Fibroblast of skin of right quadriceps (primary cell): ENCODE results near the gene LYZL1.
A peak's percentile ranks its signal among the peaks of the same experiment; 100 is the strongest.
"Not testable (repeated sequence)": the region's sequence is repeated elsewhere in the genome, so short reads cannot be mapped to it uniquely, and the experiment has no call there.

Source experiments
- DNase-seq: peaks from one replicate; pipeline ENCODE4 v3.0.0-alpha.2; 2013

The LYZL1 gene

DNA sequence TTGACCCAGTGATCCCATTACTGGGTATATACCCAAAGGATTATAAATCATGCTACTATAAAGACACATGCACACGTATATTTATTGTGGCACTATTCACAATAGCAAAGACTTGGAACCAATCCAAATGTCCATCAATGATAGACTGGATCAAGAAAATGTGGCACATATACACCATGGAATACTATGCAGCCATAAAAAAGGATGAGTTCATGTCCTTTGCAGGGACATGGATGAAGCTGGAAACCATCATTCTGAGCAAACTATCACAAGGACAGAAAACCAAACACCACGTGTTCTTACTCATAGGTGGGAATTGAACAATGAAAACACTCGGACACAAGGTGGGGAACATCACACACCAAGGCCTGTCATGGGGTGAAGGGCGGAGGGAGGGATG is 48.7 kb downstream of the LYZL1 start:
- DNase-seq, result not testable (repeated sequence)

DNA sequence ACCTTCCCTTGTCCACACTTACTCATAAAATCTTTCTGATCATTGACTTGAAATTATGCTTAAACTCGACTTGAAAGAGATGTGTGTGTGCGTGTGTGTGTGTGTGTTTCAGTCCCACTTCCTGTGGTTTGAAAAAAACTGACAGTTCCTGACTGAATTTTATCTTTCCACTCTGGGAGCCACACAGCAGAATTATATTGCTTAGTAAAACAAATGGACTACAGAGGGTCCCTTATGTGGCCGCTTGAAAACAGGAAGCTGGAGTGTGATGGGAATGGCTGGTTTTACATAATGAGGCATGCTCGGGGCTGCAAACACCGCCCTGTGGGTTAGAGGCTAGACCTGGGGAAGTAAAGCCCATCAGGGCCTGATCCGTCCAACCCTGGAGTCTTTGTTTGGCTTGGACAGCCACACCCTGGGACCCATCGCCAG is 54.8 kb downstream of the LYZL1 start:
- DNase-seq, result no peak

DNA sequence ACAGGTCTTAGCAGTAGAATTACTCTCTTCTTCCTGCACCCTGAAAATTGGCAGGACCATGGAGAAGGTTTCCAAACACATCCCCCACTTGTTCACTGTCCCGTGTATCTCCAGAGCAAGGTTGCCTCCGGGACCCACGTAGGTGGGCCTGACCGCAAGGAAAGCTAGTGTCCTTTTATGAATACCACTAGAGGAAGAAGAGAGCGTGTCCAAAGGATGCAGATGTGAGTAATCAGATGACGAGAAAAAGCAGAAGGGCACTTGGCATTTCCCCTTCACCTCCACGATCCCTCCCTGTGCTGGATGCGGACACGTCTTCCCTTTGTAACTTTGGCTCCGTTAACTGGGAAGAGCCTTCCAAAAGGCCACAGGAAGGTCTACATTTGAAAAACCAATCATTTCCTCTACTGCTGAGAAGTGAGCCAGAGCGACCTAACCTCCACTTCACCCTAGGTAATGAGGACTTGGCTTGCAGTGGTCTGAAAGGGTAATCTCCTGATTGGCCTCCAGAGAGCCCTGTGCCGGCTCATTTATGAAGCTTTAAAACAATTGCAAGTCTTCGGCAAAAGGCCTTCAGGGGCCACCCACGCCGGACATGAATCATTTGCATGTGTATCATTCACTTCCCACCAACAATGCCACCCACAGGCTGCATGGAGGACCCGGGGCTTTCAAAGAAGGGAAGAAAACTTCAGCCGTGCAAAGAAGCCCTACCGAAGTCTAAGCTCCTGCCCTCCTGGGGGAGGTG is 55.4 kb downstream of the LYZL1 start:
- peak; percentile 59 for DNase-seq

DNA sequence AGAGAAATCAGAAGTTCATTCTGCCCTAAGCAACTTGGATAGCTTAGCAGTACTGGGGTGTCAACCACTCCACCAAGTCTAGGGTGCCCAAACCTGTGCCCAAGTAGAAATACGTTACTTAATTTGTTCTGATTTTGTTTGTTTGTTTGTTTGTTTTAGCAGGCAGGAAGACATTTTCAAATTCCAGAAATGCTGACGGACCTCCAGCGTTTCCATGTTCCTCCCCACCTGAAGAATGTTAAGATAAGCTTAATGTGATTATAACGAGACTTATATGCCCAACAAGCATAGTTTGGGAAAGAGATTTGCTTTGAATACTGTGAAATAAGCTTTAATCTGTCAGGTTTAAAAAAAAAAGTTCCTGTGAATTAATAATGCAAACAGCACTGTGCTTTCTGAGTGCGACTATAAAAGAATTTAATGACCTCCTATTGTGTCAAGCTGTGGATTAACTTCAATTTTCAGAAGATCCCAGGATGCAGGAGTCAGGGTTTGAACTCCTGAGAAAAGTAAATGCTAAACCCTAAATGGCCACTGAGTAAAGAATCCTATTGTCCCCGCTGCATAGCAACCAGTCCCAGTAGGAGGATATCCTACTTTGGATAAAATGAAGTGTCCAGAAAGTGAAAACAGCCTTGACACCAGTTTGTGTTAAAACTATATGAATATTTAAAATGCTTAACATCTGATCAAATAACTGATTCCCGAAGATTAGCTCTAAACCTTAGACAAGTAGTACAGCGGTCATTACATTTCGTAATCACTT is 56.5 kb downstream of the LYZL1 start:
- DNase-seq, result no peak

DNA sequence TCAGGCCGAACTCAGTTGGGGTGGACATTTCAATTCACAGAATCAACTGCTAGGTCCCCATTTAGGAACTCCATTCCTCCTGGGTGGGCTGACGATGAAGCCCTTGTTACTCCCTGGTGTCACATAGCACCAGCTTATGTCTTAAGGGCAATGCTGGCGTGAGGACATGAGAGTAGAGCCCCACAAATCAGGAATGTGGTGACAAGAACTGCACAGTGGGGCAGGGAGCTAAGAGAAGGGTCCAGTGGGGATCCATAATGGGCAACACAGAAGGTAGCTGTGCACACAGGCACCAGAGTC is 57.0 kb downstream of the LYZL1 start:
- no peak for DNase-seq

DNA sequence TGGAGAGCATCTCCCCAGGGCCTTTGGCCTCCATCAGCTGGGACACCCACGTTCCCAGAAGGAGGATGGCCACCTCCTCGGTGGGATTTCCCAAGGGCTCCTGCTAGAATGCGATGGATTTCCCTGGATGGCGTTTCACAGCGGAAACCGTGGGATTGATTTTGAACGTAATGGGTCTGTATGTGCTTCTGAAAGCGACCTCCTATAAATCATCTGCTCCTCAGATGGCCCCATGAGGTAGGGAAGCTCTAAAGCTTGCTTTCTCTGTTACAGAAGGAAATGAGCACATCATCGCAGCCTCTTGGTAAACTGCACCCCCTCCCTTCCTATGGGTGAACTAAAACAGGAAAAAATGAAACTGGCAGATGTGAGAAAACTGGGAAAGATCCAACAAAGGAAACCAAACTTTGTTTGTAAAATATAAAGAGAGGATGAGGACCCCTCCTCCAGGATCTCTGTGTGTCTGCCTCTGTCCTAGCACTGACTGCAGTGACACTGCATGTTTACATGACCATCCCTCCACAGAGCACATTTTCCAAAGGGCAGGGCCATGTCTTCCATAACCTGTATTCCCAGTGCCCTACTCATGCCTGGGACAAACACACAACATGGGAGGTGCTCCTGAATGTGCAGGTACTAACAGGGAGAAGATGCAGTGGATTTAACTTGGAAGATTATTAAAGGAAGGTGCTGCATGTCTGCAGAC is 57.6 kb downstream of the LYZL1 start:
- DNase-seq, result no peak

DNA sequence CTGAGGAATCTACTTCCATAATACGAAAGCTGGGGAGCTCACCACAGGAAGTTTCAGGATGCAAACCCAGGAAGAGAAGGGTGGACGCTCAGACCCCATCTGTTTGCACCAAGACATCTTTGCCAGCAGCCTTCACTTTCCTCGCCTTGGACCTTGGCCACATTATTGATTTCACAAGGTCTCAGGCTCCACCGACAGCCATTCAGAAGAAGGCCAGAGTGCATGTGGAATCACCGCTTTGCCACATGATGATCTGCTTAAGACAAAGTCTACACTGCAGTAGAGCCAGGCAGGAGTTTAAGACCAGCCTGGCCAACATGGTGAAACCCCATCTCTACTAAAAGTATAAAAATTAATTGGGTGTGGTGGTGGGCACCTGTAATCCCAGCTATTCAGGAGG is 60.0 kb downstream of the LYZL1 start:
- no peak for DNase-seq

DNA sequence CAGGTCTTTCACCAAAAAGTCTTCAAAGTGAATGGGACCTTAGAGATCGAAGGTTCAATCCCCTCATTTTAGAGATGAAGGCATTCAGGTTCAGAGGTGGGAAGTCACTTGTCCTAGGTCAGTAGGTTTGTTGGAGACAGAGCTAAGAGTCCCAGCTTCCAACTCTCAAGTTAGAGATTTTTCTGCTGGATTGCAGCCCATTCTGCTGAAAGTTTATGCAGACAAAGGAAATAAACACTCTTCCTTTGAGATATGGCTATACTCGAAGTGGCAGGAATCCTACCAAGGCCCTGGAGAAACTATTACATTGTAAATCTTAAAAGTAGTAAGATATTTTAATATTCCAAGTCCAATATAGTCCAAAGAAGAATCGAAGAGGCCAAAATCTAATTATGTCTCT is 64.4 kb downstream of the LYZL1 start:
- no peak for DNase-seq

DNA sequence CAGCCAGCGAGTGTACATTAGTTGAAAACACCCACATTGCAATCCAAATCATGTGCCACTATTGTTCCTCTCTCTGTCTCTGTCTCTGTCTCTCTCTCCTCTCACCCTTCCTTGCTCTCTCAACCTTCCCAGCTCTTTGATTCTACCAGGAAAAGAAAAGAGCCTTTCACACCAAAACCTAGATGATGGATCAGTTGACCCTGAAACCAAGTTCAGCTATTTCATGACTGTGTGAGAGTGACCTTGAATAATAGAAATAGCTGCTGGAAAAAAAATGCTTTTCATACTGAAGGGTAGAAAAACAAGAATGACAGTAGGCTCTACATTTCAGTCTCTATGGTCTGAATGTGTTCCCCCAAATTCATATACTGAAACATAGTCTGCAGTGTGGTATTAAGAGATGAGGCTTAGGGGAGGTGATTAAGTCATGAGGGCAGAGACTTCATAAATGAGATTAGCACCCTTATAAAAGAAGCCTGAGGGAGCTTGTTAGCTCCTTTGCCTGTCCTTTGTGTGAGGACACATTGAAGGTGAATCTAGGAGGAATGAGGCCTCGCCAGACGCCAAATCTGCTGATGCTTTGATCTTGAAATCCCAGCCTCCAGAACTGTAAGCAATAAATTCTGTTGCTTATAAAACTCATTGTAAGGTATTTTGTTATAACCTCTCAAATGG is 65.2 kb downstream of the LYZL1 start:
- no peak for DNase-seq

DNA sequence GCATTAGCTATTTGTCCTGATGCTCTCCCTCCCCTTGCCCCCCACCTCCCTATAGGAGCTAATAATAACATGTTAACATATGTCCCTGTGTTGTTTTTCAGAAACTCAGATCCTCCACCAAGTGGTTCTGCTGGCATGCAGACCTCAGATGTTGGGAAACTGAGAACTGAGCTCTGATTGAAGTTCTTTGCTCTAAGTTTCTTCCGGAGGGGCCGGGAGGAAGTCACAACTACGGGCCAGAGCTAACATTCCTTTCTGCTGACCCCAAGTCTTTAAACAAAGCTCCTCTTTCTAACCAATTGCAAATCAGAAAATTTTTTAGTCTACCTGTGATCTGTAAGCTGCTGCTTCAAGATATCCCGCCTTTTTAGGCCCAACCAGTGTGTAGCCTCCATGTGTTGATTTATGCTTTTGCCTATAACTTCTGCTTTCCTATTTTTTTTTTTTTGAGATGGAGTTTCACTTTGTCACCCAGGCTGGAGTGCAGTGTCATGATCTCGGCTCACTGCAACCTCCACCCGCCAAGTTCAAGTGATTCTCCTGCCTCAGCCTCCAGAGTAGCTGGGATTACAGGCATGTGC is 66.6 kb downstream of the LYZL1 start:
- DNase-seq, result no peak

DNA sequence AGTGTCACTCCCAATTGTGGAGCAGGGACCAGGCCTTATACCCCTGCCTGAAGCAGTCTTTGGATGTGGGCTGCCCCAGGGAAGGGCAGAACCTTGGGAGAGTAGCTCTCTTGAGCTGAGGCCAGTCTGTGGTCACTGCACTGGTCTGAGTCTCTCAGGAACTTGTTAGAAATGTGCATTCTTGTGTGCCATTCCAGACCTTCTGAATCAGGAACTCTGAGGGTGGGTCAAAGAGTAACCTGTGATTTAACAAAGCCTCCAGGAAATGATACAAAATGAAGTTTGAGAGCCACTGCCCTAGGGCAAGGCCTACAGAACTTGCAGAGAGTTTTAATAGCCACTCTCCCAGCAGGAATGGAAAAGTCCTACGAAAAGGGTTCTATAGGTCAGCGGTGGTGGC is 68.1 kb downstream of the LYZL1 start:
- no peak for DNase-seq

DNA sequence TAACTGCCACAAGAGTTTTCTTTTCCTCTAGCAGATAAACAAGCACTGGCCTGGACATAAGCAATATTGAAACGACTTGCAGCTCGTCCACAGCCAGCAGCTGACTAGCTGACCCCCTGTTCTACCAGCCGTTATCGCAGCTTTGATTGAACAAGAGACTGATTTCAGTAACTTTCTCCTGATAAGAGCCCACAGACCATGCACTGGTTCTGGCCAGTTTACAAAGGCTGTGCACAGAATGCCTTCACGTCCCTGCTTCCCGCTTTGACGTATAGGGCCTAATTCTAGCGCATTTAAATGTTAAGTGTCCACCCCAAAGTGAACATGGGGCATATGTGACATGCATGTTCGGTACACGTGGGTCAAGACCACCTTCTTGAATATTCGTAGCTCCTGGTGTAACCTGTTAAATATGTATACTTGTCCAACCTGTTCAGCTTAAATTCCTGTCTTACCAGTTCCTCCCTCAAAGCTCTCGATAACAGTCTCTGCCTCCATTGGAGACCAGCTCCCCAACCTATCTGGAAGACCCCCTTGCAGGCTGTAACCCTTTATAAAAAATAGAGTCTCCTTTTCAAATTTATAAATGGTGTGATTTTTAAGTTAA is 69.2 kb downstream of the LYZL1 start:
- no peak for DNase-seq

DNA sequence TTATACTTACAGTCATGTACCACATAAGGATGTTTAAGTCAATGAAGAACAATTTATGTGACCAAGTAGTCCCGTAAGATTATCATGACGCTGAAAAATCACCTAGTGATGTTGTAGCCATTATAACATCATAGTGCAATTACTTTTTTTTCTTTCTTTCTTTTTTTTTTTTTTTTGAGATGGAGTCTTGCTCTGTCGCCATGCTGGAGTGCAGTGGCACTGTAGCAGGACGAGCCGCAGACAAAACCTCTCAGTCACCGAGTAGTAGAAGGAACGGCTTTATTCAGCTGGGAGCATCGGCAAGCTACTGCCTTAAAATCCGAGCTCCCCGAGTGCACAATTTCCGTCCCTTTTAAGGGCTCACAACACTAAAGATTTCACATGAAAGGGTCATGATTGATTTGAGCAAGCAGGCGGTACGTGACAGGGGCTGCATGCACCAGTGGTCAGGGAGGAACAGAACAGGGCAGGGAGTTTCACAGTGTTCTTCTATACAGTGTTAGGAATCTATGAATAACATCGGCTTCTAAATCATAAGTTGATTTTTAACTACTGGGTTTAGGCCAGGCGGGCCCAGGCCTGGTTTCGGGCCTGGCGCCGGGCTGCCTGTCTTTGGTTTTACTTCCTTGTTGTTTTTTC is 71.5 kb downstream of the LYZL1 start:
- not testable (repeated sequence) for DNase-seq
